ENCODE measurements around the gene SURF2.

DNA sequence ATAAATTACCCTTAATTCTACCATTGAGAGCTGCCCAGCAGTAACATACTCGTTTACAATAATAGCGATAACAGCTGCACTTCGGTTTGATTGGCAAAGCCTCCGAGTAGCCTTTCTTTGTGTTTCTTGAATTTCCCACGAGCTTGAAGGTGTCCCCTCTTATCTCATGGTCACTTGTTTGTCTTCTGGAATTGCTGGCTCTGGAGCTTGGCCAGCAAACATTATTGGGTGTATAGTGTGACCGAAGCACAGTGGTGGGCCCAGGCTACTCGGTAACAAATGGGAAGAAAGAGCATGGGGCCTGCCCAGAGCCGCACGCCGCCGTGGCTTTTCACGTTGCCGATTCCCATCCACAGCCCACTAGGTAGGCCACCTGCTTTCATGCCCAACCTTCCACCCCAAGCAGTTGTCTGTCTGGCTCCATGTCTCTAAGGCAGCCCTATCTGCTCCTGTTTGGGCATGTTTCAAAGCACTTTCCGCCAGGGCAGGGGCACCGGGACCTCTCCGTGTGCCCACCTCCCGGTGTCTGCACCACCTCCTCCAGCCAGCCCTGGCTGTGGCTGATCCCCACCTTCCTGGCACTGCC is 28.5 kb downstream of the SURF2 start:
- TF ChIP-seq, protein P1, sequence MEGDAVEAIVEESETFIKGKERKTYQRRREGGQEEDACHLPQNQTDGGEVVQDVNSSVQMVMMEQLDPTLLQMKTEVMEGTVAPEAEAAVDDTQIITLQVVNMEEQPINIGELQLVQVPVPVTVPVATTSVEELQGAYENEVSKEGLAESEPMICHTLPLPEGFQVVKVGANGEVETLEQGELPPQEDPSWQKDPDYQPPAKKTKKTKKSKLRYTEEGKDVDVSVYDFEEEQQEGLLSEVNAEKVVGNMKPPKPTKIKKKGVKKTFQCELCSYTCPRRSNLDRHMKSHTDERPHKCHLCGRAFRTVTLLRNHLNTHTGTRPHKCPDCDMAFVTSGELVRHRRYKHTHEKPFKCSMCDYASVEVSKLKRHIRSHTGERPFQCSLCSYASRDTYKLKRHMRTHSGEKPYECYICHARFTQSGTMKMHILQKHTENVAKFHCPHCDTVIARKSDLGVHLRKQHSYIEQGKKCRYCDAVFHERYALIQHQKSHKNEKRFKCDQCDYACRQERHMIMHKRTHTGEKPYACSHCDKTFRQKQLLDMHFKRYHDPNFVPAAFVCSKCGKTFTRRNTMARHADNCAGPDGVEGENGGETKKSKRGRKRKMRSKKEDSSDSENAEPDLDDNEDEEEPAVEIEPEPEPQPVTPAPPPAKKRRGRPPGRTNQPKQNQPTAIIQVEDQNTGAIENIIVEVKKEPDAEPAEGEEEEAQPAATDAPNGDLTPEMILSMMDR (IDR thresholded peaks at IDR 0.05) = no peak
- no peak for TF ChIP-seq POLR2A (IDR thresholded peaks at IDR 0.05)

Data from heart left ventricle (tissue), 13 donors.